GM12892 (cell line): Measurements from ENCODE around the gene ST3GAL3.

Experiments used
- DNase-seq: peaks from one replicate; pipeline ENCODE4 v3.0.0; 2011; ENCODE audit not compliant: insufficient read length
- FAIRE-seq: peaks from 2 replicates; lab custom pipeline; 2011; peaks lifted over from hg19 to GRCh38; lab: Jason Lieb, UNC
- POLR2A ChIP-seq: IDR thresholded peaks from 2 replicates; pipeline ENCODE4 v1.6.1; 2011; ENCODE audit warnings: low read depth, low read length, control low read depth
- POLR2AphosphoS5 ChIP-seq: IDR thresholded peaks from 2 replicates; pipeline ENCODE4 v1.6.1; 2011; ENCODE audit warnings: low read depth, low read length, control low read depth
- TAF1 ChIP-seq: IDR thresholded peaks from 2 replicates; pipeline ENCODE4 v1.6.1; 2011; ENCODE audit warnings: low read depth, mild to moderate bottlenecking, control low read depth, low read length, borderline replicate concordance

The ST3GAL3 gene

DNA sequence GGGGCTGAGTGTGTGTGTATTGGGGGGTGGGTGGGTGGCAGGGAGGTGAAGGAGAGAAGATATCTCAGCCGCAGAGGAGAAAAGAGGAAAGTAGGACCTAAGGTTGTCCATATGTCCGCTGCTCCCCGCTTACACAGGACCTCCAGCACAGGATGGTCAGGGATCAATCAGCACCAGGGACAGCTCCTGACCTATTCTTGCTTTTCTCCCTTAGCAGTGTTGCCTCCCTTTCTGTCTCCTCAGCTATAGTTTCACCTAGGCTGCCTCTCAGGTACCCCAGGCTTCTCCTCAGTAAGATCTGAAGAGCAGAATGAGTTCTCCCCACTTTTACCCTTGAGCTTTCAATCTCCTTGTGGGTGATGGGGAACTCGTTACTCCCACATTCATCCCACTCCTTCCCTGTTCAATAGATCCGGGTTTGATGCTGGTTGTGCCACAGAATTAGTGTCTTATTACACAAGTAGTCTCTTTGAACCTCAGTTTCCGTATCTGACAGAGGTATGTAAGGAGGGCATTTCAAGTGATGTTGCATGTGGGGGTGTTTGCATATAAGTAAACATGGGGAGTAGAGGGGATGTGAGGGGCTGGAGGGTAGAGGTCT, 261.1 kb downstream of the ST3GAL3 start:
- no peak for FAIRE-seq
- no peak for DNase-seq
- TF ChIP-seq TAF1 (no peak), POLR2A (no peak), POLR2AphosphoS5 (no peak)

- DNase-seq (no peak), FAIRE-seq (no peak)
- TF ChIP-seq POLR2A (no peak), TAF1 (no peak), POLR2AphosphoS5 (no peak)
These were observed 262.0 kb downstream of the ST3GAL3 start for GRCh38 chr1:43969416-43969745.

GRCh38 chr1:43969746-43970466, 262.6 kb downstream of the ST3GAL3 start, which contains the start of gene DPH2:
Gene DPH2 (plus strand): TSS chr1:43970010. CDS start chr1:43970176, 166 bp downstream.
- TF ChIP-seq TAF1 (no peak), POLR2AphosphoS5 (peak; percentile 67), POLR2A (peak; percentile 64; the same call in 1 of the 2 replicates)
- FAIRE-seq = peak; percentile 98
- DNase-seq = peak; percentile 99

DNA sequence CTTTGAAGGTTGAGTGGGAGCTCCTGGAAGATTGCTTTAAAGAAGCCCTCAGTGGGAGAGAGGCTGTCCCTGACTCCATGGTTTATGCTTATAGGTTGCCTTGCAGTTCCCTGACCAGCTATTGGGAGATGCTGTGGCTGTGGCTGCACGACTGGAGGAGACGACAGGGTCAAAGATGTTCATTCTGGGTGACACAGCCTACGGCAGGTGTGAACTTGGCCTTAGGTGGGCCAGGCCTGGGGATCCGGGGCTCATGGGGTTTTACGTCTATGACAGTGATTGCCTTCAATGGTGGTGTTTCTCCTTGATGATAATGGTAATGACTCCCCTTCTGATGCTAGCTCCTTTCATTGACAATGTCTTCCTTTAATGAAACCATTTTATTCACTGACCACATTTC, 263.2 kb downstream of the ST3GAL3 start:
- FAIRE-seq = peak; percentile 17
- no peak for DNase-seq
- no peak for TF ChIP-seq TAF1
- TF ChIP-seq POLR2A = no peak
- no peak for TF ChIP-seq POLR2AphosphoS5

- no peak for FAIRE-seq
- TF ChIP-seq TAF1 (no peak), POLR2A (no peak), POLR2AphosphoS5 (no peak)
- DNase-seq = no peak
These were observed 263.6 kb downstream of the ST3GAL3 start for GRCh38 chr1:43970911-43971310.

GRCh38 chr1:43971336-43971980, 264.1 kb downstream of the ST3GAL3 start:
- no peak for FAIRE-seq
- no peak for DNase-seq
- TF ChIP-seq POLR2A = no peak
- TF ChIP-seq POLR2AphosphoS5 = no peak
- no peak for TF ChIP-seq TAF1

DNA sequence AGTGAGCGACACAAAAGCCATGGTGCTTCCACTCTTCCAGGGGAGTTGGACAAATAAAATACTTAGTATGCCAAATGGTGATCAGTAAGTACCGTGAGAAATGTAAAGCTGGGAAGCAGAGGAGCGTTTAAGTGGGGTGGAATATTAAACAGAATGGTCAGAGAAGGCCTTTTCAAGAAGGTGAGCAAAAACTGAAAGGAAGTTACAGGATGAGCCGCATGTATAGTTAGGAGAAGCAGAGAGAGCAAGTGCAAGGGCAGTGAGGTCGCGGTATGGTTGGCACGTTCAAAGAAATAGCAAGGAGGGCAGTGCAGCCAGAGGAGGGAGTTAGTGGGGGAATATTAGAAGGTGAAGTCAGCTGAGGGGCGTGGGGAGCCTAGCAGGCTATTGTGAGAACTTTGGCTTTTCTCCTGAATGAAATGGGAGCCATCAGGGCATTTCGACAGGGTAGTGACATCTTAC, 266.7 kb downstream of the ST3GAL3 start:
- DNase-seq (no peak), FAIRE-seq (no peak)
- TF ChIP-seq TAF1 (no peak), POLR2A (no peak), POLR2AphosphoS5 (no peak)

DNA sequence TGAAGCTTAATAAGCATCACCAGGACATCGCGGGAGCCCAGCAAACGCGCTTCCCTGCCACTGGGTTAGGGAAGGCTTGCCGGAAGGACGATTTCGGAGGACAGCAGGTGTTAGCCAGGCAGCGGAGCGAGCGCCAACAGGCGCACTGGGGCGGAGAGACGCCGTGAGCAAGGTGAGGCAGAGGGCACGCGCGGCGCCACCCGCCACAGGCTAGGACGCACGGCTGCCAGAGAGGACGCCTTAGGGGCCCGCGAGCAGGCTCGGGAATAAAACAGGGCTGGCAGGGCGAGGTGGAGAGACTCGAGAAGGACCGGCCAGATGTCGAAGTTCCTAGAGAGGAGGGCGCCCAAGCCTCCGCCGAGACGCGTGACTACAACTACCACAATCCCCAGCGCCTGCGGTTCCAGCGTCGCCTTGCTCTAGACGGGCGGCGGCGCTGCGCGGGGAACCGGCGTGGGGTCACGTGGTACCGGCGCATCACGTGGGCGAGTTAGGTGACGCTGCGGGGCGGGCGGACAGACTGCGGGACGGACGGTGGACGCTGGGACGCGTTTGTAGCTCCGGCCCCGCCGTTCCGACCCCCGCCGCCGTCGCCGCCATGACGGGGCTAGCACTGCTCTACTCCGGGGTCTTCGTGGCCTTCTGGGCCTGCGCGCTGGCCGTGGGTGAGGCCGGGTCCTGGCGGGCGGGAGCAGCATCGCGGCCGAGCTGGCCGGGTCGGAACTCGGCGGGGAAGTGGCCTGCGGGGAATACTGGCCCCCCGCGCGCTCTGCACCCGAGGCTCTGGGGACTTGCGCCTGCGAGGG, 267.3 kb downstream of the ST3GAL3 start, which contains the start of gene ATP6V0B:
Gene ATP6V0B (plus strand): TSS at position 518 of the 806 bp plus-strand sequence. CDS start 81 bp downstream, at position 599.
- peak; percentile 99 for FAIRE-seq
- TF ChIP-seq POLR2AphosphoS5 = peak; percentile 82
- peak; percentile 69 for TF ChIP-seq POLR2A
- TF ChIP-seq TAF1 = 0 out of 2 replicates have a peak, but pooled peaks have one; percentile 12
- peak; percentile 98 for DNase-seq

DNA sequence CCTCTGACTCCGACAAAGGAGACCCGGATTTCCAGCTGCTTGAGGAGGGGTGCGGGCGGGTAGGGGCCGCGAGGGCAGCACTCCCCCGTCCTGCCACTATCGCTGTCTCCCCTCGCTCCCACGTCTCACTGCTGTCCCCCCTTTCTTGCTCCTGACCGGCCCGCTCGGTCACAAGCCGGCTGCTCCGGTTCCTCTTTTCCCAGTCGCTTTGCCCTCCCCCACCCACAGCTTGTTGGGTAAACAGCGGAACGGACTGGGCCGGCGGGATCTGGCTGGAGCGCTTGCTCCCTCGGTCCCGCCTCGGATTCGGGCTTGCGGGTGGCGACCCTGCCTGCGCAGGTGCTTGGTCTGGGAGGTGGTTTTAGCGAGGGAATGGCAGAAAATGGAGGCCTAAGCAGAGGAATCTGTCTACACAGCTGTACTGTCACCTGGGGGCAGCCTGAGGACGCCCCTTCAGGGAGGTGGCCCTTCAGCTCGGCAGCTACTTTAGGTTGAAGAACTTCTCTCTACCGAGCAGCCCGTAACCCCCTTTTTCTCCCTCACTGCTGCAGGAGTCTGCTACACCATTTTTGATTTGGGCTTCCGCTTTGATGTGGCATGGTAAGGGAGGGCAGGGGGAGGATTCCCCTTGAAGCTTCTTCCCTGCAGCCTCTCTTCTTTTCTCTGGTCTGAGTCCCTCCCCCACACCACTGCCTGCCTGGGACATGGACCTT, 268.1 kb downstream of the ST3GAL3 start:
- TF ChIP-seq POLR2AphosphoS5 = no peak
- no peak for TF ChIP-seq POLR2A
- TF ChIP-seq TAF1 = no peak
- FAIRE-seq (peak; percentile 67), DNase-seq (no peak)

DNA sequence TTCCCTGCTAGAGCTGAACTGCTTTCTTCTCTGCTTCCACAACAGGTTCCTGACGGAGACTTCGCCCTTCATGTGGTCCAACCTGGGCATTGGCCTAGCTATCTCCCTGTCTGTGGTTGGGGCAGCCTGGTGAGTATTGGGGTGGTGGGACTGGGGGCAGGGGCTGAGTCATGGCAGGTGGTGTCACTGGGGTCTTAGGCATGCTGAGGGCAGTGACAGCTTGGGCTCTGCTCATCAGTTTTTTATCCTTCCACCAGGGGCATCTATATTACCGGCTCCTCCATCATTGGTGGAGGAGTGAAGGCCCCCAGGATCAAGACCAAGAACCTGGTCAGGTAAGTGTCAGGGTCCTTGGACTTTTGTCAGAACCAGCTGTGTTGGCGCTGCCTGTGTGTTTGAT, 268.7 kb downstream of the ST3GAL3 start:
- TF ChIP-seq POLR2AphosphoS5 (no peak), POLR2A (no peak), TAF1 (no peak)
- DNase-seq = no peak

More for the DNA sequence above, 268.7 kb downstream of the ST3GAL3 start:
- FAIRE-seq = no peak
